GM19463 (cell line): Measurements from ENCODE around the gene CENPU.
A peak's percentile ranks its signal among the peaks of the same experiment; 100 is the strongest.
"Not testable (repeated sequence)": the region's sequence is repeated elsewhere in the genome, so short reads cannot be mapped to it uniquely, and the experiment has no call there.

Experiments
- ATAC-seq: cut with Tn5 transposase; IDR thresholded peaks from one replicate; pipeline ENCODE4 v1.9.1; 2021; ENCODE audit warnings: mild to moderate bottlenecking, moderate library complexity; ENCODE audit not compliant: unreplicated experiment

CENPU gene

DNA sequence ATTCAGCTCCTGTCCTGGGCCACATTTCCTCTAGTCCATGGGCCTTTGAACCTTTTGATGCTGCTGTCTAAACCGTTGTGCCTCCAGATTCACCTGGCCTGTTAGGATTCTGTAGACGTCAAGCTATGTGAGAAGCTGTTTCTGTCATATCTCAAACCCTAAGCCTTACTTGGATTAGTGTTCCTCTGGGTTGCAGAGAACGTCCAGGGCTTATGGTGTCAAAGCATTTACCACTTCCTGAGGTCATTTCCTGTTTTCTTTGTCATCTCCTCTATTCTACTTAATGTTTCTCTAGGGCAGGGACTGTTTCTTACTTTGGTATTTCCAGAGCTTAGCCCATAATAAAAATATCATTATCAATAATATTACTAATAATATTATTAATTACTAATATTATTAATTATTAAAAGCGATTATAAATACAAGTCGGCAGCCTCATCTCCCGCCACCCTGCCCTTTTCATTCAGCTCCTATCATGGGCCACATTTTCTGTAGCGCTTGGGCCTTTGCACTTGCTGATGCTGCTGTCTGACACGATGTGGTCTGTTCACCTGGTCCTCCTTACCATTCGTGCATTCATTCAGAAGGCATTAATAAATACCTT is 65.3 kb downstream of the CENPU start:
- no peak for ATAC-seq

GRCh38 chr4:184668096-184668495 is 65.8 kb downstream of the CENPU start:
- ATAC-seq: no peak

GRCh38 chr4:184666670-184667069 is 67.2 kb downstream of the CENPU start:
- no peak for ATAC-seq

DNA sequence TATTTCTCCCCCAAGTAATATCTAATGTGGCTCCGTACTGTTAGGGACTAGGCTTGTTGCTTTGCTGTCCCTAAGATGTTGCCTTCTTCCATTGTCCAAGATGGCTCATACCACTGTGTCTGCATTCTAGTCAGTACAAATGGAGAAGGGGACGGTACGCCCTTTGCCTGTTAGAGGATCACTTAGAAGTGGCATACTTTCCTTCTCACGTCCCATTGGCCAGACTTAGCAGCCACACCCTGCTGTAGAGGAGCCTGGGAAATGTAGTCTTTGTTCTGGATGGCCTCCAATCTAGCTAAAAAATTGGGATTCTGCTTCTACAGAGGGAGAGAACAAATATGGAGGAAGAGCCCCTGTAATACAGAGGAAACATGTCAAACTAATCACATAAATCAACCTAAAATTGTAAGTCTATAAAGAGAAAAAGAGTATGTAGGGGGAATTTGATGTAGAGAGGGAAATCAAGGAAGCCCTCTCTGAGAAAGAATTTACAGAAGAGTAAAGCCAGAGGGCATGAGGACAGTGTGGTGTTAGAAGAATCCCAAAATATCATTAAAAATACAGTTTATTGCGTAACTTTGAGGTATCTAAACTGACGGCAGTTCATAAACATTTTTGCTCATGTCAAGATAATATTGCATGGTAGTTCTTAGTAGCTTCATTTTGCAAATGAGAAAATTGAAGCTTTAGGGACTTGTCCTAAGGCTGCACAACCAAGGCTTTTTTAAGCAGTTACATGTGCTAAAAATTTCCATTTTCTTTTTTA is 69.3 kb downstream of the CENPU start:
- peak; percentile 51 for ATAC-seq

DNA sequence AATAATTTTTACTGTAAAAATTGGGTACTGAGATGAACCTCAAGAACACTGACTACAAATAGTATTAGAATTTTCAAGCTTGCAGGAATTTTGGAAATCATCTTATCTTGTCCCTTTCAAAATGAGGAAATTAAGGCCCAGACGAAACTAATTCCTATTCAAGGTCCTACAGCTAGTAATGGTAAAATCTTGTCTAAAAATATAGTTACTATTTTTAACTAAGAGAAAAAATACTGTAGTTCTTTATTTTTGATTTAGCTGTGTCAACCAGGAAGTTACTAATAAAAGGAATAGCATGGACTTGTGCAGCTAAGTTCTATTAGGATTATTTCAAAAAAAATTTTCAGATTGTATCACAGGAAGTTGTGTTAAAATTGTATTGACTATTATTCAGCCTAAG is 71.7 kb downstream of the CENPU start:
- ATAC-seq: no peak

GRCh38 chr4:184660978-184661377 is 72.9 kb downstream of the CENPU start:
- no peak for ATAC-seq

DNA sequence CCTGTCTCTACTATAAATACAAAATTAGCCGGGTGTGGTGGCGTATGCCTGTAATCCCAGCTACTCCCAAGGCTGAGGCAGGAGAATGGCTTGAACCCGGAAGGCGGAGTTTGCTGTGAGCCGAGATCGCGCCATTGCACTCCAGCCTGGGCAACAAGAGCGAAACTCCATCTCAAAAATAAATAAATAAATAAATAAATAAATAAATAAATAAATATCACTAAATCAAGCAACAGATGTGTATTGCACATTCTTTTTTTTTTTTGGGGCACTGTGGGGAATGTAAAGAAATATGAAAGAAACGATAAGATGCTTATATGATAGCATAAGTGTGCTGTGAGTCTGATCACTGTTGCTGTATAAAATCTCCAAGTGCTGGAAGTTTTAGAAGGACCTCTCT is 76.1 kb downstream of the CENPU start:
- ATAC-seq: not testable (repeated sequence)

GRCh38 chr4:184657144-184657543 is 76.8 kb downstream of the CENPU start:
- ATAC-seq: no peak

DNA sequence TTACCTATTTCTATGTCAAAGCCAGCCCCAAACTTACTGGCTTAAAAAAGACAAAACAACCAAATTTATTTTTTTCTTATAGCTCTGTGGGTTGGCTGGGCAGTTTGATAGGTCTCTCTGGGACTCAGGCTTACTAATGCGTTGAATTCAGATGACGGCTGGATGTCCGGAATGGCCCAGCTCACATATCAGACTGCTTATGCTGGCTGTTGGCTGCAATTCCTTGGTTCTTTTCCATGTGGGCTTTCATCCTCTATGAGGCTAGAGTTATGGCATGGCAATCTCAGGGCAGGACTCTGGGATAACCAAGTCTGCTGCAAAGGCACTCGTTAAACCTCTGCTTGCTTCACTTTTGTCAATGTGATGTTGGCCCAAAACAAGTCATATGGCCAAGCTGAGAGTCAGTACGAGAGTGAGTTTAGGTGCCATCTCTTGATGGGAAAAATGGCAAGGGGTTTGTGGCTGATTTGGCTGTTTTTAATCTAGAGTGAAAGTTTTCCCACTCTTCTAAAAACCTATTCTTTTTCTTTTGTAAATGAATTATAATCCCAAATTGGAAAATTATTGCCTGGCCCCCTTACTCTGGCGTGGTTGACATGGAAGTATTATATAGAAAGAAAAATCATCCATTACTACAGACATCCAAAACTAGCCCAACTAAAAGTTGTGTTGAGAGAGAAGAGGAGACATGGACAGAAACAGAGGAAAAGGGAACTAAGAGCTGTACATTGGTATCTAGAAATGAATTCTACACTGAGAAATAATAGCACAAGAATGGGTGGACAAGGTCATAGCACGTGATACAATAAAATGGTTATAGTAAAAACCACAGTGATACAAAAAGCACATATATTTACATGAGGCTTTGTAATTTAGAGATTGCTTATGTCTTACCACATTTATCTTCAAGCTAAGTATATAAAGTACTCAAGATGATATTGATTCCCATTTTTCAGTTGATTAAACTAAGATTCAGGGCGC is 77.7 kb downstream of the CENPU start:
- ATAC-seq: no peak

- no peak for ATAC-seq
Measured at GRCh38 chr4:184653650-184654049, 80.2 kb downstream of the CENPU start.

DNA sequence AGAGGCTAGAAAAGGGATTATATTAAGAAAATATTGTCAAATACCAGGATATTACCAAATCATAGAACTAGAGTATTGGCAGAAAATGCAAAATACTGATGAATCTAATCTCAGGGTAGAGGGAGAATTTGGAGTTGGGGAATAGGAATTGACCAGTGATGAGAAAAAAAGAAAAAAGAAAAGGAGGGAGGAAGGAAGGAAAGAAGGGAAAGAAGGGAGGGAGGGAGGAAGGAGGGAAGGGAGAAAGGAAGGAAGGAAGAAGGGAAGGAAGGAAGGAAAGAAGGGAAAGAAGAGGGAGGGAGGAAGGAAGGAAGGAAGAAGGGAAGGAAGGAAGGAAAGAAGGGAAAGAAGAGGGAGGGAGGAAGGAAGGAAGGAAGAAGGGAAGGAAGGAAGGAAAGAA is 81.2 kb downstream of the CENPU start:
- ATAC-seq: not testable (repeated sequence)

DNA sequence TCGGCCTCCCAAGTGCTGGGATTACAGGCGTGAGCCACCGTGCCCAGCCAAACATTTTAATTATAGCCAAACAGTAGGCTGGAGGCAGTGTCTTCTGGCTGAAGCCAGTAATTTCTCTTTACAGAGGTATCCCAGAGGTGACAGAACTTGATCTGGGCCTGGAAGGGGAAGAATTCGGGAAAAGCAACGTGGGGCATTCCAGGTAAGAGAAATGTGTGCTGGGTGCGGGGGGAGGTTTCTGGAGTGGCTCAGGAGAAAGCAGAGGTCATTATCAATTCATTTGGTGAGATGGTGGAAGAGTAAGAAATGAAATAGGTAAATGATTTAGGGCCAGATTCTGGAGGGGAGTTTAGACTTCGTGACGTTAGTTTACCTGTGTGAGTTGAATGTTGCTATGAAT is 82.0 kb downstream of the CENPU start:
- no peak for ATAC-seq

- no peak for ATAC-seq
Measured at GRCh38 chr4:184649971-184650855, 83.7 kb downstream of the CENPU start.

GRCh38 chr4:184649026-184649970 is 84.6 kb downstream of the CENPU start, which contains the start of the genes CASP3 and PRIMPOL:
Gene CASP3 (minus strand): TSS chr4:184649447. CDS start chr4:184638453, 10,994 bp downstream.
Gene PRIMPOL (plus strand): TSS chr4:184649738. CDS start chr4:184657141, 7,403 bp downstream.
- ATAC-seq: peak; percentile 81

- ATAC-seq: peak; percentile 31
Measured at GRCh38 chr4:184648313-184649025, 85.4 kb downstream of the CENPU start.

- ATAC-seq: no peak
Measured at GRCh38 chr4:184648054-184648312, 85.9 kb downstream of the CENPU start.

DNA sequence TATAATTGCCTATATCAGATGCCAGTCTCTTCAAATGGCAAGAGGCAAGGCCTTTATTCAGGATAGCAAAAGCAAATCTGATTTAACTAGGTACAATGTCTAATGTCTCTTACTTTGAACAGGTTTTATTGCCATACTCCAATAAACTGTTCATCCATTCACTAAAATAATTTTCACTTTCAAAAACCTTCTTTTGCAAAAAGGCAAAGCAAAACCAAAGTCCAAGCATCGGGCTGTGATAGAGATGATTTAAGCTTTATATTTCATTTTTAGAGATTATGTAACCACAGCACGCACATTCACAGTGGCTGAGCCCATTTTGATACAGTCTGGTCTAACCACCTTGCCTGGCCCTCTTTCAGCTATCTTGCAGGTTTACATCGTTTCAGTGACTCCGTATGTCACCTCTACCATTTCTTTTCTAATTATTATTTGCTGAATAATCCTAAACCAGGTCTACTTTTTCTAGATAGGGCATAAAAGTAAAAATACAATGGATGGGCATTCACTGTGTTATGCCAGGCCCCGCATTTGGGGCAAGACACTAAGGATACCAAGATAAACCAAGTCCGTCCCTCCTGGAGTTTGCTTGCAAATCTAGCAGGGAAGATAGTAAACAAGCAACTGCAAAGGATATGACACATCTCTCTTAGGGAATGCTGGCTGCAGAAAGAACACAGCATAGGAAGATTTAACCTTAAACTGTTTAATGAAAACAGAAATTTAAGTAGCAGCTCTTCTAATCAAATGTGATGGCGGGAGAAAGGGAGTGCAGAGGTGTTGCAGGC is 86.4 kb downstream of the CENPU start:
- ATAC-seq: no peak
